ENCODE measurements around the gene SENP1.

Gene SENP1

GRCh38 chr12:48010366-48010970 lies 95.4 kb downstream of the SENP1 start:
- peaks cover 7% of the 10 kb centered on the region for H3K27me3 ChIP-seq (ENCODE audit: low read depth, low read length)
- H3K27ac ChIP-seq (ENCODE audit: low read length) = no peak overlapping the region
- no peak overlapping the region for H3K4me3 ChIP-seq (ENCODE audit: low read depth in 1 of 2, low read length in 2 of 2)
- H3K4me1 ChIP-seq (ENCODE audit: control insufficient read depth in 1 of 2, insufficient read depth in 2 of 2, low read length in 2 of 2) = no peaks in the 10 kb centered on the region
- no peaks in the 10 kb centered on the region for H3K9me3 ChIP-seq (ENCODE audit: control insufficient read depth in 1 of 2, low read length in 2 of 2)
- no peaks in the 10 kb centered on the region for H3K36me3 ChIP-seq (ENCODE audit: control insufficient read depth in 1 of 2, insufficient read depth in 2 of 2, low read length in 2 of 2)

DNA sequence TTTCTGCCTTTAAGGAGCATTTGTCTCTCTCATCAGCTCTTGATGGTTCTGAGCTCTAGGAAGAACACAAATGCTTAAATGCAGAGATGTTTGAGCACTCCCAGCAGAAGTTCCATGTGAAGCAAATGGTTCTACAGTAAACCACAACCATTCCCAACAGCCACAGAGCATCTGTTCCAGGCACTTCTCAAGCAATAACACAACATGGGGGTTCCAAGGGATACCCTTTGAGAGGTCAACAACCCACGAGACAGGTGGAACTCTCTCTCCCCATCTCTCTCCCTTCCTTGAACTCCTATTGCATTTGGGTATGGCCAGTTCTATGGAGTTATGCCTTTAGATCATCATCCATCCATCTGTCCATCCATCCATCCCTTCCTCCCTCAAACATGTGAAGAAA lies 96.4 kb downstream of the SENP1 start:
- Histone ChIP-seq H3K4me3 (ENCODE audit: low read depth in 1 of 2, low read length in 2 of 2) (no peak overlapping the region), H3K4me1 (ENCODE audit: control insufficient read depth in 1 of 2, insufficient read depth in 2 of 2, low read length in 2 of 2) (peaks cover 0 to 5% of the 10 kb centered on the region in 2 donors), H3K9me3 (ENCODE audit: control insufficient read depth in 1 of 2, low read length in 2 of 2) (no peaks in the 10 kb centered on the region), H3K27ac (ENCODE audit: low read length) (no peak overlapping the region), H3K36me3 (ENCODE audit: control insufficient read depth in 1 of 2, insufficient read depth in 2 of 2, low read length in 2 of 2) (no peaks in the 10 kb centered on the region), H3K27me3 (ENCODE audit: low read depth, low read length) (peaks cover 17% of the 10 kb centered on the region)

GRCh38 chr12:48008950-48009349 lies 96.9 kb downstream of the SENP1 start:
- Histone ChIP-seq H3K27ac (ENCODE audit: low read length) (no peak overlapping the region), H3K4me1 (ENCODE audit: control insufficient read depth in 1 of 2, insufficient read depth in 2 of 2, low read length in 2 of 2) (peaks cover under 1 to 11% of the 10 kb centered on the region in 2 donors), H3K27me3 (ENCODE audit: low read depth, low read length) (peaks cover 19% of the 10 kb centered on the region), H3K4me3 (ENCODE audit: low read depth in 1 of 2, low read length in 2 of 2) (no peak overlapping the region), H3K36me3 (ENCODE audit: control insufficient read depth in 1 of 2, insufficient read depth in 2 of 2, low read length in 2 of 2) (no peaks in the 10 kb centered on the region), H3K9me3 (ENCODE audit: control insufficient read depth in 1 of 2, low read length in 2 of 2) (no peaks in the 10 kb centered on the region)

DNA sequence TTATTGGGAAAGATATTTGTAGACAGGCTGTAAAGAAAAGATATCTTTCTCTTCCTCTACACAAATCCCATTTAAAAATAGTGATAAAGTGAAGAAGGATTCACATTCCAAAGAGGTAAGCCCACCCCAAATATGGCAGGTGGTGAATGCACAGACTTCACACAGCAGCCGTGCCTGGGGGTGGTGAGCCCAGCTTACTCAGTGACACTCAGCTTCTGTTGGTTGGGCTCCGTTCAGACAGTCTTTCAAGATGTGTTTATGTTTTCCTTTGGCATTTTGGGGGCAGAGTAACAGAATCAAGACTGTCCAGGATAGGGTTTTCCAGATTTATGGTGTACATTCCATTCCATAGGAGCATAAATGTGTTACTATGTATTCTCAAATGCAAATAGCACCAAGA lies 97.5 kb downstream of the SENP1 start:
- Histone ChIP-seq H3K9me3 (ENCODE audit: control insufficient read depth in 1 of 2, low read length in 2 of 2) (no peaks in the 10 kb centered on the region), H3K27me3 (ENCODE audit: low read depth, low read length) (peaks cover 25% of the 10 kb centered on the region), H3K36me3 (ENCODE audit: control insufficient read depth in 1 of 2, insufficient read depth in 2 of 2, low read length in 2 of 2) (no peaks in the 10 kb centered on the region), H3K4me1 (ENCODE audit: control insufficient read depth in 1 of 2, insufficient read depth in 2 of 2, low read length in 2 of 2) (peaks cover 5 to 17% of the 10 kb centered on the region in 2 donors), H3K27ac (ENCODE audit: low read length) (no peak overlapping the region), H3K4me3 (ENCODE audit: low read depth in 1 of 2, low read length in 2 of 2) (no peak overlapping the region)

- H3K36me3 ChIP-seq (ENCODE audit: control insufficient read depth in 1 of 2, insufficient read depth in 2 of 2, low read length in 2 of 2) = no peaks in the 10 kb centered on the region
- peaks cover 14 to 28% of the 10 kb centered on the region in 2 donors for H3K4me1 ChIP-seq (ENCODE audit: control insufficient read depth in 1 of 2, insufficient read depth in 2 of 2, low read length in 2 of 2)
- H3K27ac ChIP-seq (ENCODE audit: low read length) = no peak overlapping the region
- H3K27me3 ChIP-seq (ENCODE audit: low read depth, low read length) = peaks cover 36% of the 10 kb centered on the region
- H3K4me3 ChIP-seq (ENCODE audit: low read depth in 1 of 2, low read length in 2 of 2) = no peak overlapping the region
- no peaks in the 10 kb centered on the region for H3K9me3 ChIP-seq (ENCODE audit: control insufficient read depth in 1 of 2, low read length in 2 of 2)
Measured at GRCh38 chr12:48007206-48007605, 98.7 kb downstream of the SENP1 start.

- H3K36me3 ChIP-seq (ENCODE audit: control insufficient read depth in 1 of 2, insufficient read depth in 2 of 2, low read length in 2 of 2) = no peaks in the 10 kb centered on the region
- H3K4me3 ChIP-seq (ENCODE audit: low read depth in 1 of 2, low read length in 2 of 2) = no peak overlapping the region
- peaks cover 20 to 38% of the 10 kb centered on the region in 2 donors for H3K4me1 ChIP-seq (ENCODE audit: control insufficient read depth in 1 of 2, insufficient read depth in 2 of 2, low read length in 2 of 2)
- H3K27me3 ChIP-seq (ENCODE audit: low read depth, low read length) = peaks cover 45% of the 10 kb centered on the region
- H3K9me3 ChIP-seq (ENCODE audit: control insufficient read depth in 1 of 2, low read length in 2 of 2) = no peaks in the 10 kb centered on the region
- H3K27ac ChIP-seq (ENCODE audit: low read length) = no peak overlapping the region
Measured at GRCh38 chr12:48005750-48006021, 100.2 kb downstream of the SENP1 start.

DNA sequence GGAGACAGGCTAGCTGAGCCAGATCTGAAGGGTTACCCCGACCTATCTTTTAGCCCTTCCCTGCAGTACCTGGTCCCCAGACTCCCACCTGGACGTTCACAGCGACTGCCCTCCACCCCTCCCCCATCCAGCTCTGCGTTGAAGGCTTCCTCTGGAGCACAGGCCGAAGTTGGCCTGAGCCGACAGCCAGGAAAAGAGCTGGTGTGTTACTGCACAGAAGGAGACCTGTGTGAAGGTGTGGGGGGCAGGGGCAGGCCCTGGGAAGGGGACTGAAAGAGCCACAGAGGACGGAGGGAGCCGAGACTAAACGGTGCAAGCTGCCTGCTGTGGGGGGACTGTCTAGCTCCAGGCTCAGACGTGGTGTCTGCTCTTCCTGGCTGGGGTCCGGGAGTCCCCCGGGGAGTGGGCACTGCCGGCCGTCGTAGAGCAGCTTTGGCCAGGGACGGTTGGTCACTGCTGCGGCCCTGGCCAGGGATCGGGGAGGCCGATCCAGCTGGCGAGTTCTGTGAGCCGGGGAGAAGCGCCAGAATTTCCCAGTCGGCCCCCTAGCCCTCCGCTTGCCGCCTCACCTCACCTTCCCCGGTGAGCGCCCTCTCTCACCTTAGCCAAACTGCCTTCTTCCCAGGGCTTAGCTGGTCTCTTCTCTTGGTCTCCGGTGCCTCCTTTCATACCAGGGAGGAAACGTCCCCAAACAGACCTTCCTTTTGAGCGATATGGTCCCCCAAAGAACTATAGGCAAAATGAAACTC lies 100.7 kb downstream of the SENP1 start:
- Histone ChIP-seq H3K9me3 (ENCODE audit: control insufficient read depth in 1 of 2, low read length in 2 of 2) (no peaks in the 10 kb centered on the region), H3K4me1 (ENCODE audit: control insufficient read depth in 1 of 2, insufficient read depth in 2 of 2, low read length in 2 of 2) (peaks cover 22 to 39% of the 10 kb centered on the region in 2 donors), H3K27ac (ENCODE audit: low read length) (no peak overlapping the region), H3K4me3 (ENCODE audit: low read depth in 1 of 2, low read length in 2 of 2) (peak overlapping the region in 1 of 2 donors; percentile 60), H3K27me3 (ENCODE audit: low read depth, low read length) (peaks cover 51% of the 10 kb centered on the region), H3K36me3 (ENCODE audit: control insufficient read depth in 1 of 2, insufficient read depth in 2 of 2, low read length in 2 of 2) (no peaks in the 10 kb centered on the region)

- Histone ChIP-seq H3K4me1 (ENCODE audit: control insufficient read depth in 1 of 2, insufficient read depth in 2 of 2, low read length in 2 of 2) (peaks cover 22 to 39% of the 10 kb centered on the region in 2 donors), H3K27me3 (ENCODE audit: low read depth, low read length) (peaks cover 53% of the 10 kb centered on the region), H3K9me3 (ENCODE audit: control insufficient read depth in 1 of 2, low read length in 2 of 2) (no peaks in the 10 kb centered on the region), H3K27ac (ENCODE audit: low read length) (no peak within 1 kb of the TSS), H3K4me3 (ENCODE audit: low read depth in 1 of 2, low read length in 2 of 2) (peak within 1 kb of the TSS; percentile 44 to 60), H3K36me3 (ENCODE audit: control insufficient read depth in 1 of 2, insufficient read depth in 2 of 2, low read length in 2 of 2) (no peaks in the 10 kb centered on the region)
Measured at GRCh38 chr12:48004053-48004941, 101.6 kb downstream of the SENP1 start, which contains the start of gene COL2A1. Gene COL2A1 (minus strand): TSS chr12:48004476. CDS start chr12:48004321, 155 bp downstream.

DNA sequence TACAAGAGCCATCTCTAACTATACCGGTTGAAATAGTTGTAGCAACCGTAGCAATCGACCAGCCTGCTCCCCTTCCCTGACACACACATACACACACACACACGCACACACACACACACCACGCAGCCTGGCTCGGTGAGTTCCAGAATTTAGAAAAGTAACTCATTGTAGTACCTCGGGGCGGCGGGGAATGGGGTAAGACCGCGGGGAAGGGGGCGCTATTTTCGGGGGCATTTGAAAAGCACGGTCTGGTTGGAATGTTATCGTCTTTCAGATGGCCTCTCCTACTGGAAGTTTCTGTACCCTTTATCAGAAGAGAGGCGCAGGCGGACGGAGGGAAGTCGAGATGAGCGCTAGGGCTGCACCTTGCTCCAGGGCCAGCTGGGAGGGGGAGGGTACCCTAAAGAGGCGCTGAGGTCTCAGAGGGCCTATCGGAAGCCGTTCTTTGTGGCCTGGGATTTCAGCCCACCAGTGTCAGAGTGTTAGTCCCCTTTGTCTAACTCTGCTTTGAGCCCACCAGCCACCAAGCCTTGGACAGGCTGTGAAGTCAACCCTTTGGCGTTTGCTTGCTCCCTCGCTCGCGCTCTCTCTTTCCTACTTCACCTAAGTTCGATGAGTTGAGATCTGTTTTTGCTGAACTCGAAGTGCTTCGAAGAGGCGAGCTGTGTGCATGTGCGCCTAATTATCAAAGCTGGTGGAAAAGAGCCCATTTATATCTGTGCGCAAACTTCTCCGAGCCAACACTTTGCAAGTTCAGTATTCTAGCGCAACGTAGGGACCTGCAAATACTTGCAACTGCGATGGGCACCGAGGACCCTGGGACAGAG lies 102.4 kb downstream of the SENP1 start:
- Histone ChIP-seq H3K9me3 (ENCODE audit: control insufficient read depth in 1 of 2, low read length in 2 of 2) (no peaks in the 10 kb centered on the region), H3K27ac (ENCODE audit: low read length) (no peak overlapping the region), H3K4me1 (ENCODE audit: control insufficient read depth in 1 of 2, insufficient read depth in 2 of 2, low read length in 2 of 2) (peaks cover 22 to 39% of the 10 kb centered on the region in 2 donors), H3K27me3 (ENCODE audit: low read depth, low read length) (peaks cover 61% of the 10 kb centered on the region), H3K36me3 (ENCODE audit: control insufficient read depth in 1 of 2, insufficient read depth in 2 of 2, low read length in 2 of 2) (no peaks in the 10 kb centered on the region), H3K4me3 (ENCODE audit: low read depth in 1 of 2, low read length in 2 of 2) (peak overlapping the region; percentile 44 to 63)

GRCh38 chr12:48002773-48003218 lies 103.1 kb downstream of the SENP1 start:
- Histone ChIP-seq H3K9me3 (ENCODE audit: control insufficient read depth in 1 of 2, low read length in 2 of 2) (no peaks in the 10 kb centered on the region), H3K4me3 (ENCODE audit: low read depth in 1 of 2, low read length in 2 of 2) (peak overlapping the region; percentile 52 to 63), H3K27ac (ENCODE audit: low read length) (no peak overlapping the region), H3K4me1 (ENCODE audit: control insufficient read depth in 1 of 2, insufficient read depth in 2 of 2, low read length in 2 of 2) (peaks cover 22 to 39% of the 10 kb centered on the region in 2 donors), H3K27me3 (ENCODE audit: low read depth, low read length) (peaks cover 61% of the 10 kb centered on the region), H3K36me3 (ENCODE audit: control insufficient read depth in 1 of 2, insufficient read depth in 2 of 2, low read length in 2 of 2) (no peaks in the 10 kb centered on the region)
